CD4-positive, alpha-beta T cell (primary cell): ENCODE results near the gene KDM3B. TPM values are rescaled to one million over a fixed set of nuclear protein-coding genes. Genes with fewer than 3 reads are reported as not detected.

Source experiments
- ATAC-seq: fragments of 200-7000 bp; cut with Tn5 transposase; one replicate; pipeline ENCODE4 v1.10.0; 2022; ENCODE audit warnings: mild to moderate bottlenecking; ENCODE audit not compliant: poor library complexity
- CTCF ChIA-PET: fragments of 350-600 bp; sonication (Branson Sonifier 250); formaldehyde crosslinking; loops from one replicate; lab custom pipeline; 2021; ENCODE audit warnings: antibody characterized with exemption, inconsistent platforms; lab: Charles Lee
- POLR2A ChIA-PET: fragments of 350-600 bp; sonication (Branson Sonifier 250); formaldehyde crosslinking; loops from one replicate; lab custom pipeline; 2021; ENCODE audit warnings: antibody characterized with exemption, inconsistent platforms; lab: Charles Lee
- DNase-seq, 14 experiments: peaks; one replicate each; pipeline ENCODE4 v3.0.0-alpha.2; 2013 to 2020; ENCODE audit warnings: mixed read lengths in 2 of 14
- H3K27ac ChIP-seq, 2 donors: one replicate each; pipeline versions ENCODE4 v1.5.1 to v1.7.0; 2013; ENCODE audit warnings: low read length in 2 of 2, low read depth in 1 of 2, mild to moderate bottlenecking in 1 of 2
- H3K27me3 ChIP-seq, 2 experiments: 1 replicate in 1 of 2; 2 replicates in 1 of 2; pipeline versions ENCODE4 v1.6.1 to v1.7.0; 2013; ENCODE audit warnings: low read length in 2 of 2, control low read depth in 1 of 2, mild to moderate bottlenecking in 1 of 2, moderate library complexity in 1 of 2; ENCODE audit not compliant: insufficient read depth in 2 of 2, control insufficient read depth in 1 of 2
- H3K36me3 ChIP-seq: one replicate; pipeline ENCODE4 v1.6.1; 2013; ENCODE audit warnings: low read length, control low read depth; ENCODE audit not compliant: insufficient read depth
- H3K4me1 ChIP-seq: one replicate; pipeline ENCODE4 v1.6.1; 2013; ENCODE audit warnings: low read length, control low read depth; ENCODE audit not compliant: insufficient read depth
- H3K4me3 ChIP-seq: one replicate; pipeline ENCODE4 v1.5.1; 2013; ENCODE audit warnings: mild to moderate bottlenecking, low read length, moderate library complexity
- H3K9me3 ChIP-seq, 2 experiments: 1 replicate in 1 of 2; 2 replicates in 1 of 2; pipeline versions ENCODE4 v1.6.1 to v1.7.0; 2013; ENCODE audit warnings: low read length in 2 of 2, mild to moderate bottlenecking in 2 of 2, control low read depth in 1 of 2, moderate library complexity in 1 of 2; ENCODE audit not compliant: control insufficient read depth in 1 of 2, insufficient read depth in 1 of 2
- H3K27ac Mint-ChIP-seq: one replicate; pipeline ENCODE4 v1.8.0; 2020; ENCODE audit warnings: mixed read lengths
- H3K27me3 Mint-ChIP-seq: one replicate; pipeline ENCODE4 v1.8.0; 2021; ENCODE audit warnings: mixed read lengths
- H3K36me3 Mint-ChIP-seq: one replicate; pipeline ENCODE4 v1.8.0; 2021; ENCODE audit warnings: low read depth, mixed read lengths
- H3K4me1 Mint-ChIP-seq: one replicate; pipeline ENCODE4 v1.8.0; 2021; ENCODE audit warnings: low read depth, mixed read lengths
- H3K4me3 Mint-ChIP-seq: one replicate; pipeline ENCODE4 v1.8.0; 2020; ENCODE audit warnings: mild to moderate bottlenecking, mixed read lengths
- H3K9me3 Mint-ChIP-seq: one replicate; pipeline ENCODE4 v1.8.0; 2020; ENCODE audit warnings: mixed read lengths
- CTCF ChIP-seq: fragments of 200-600 bp; IDR thresholded peaks from one replicate; pipeline ENCODE4 v1.8.0; 2022; ENCODE audit warnings: antibody characterized with exemption, mild to moderate bottlenecking
- intact Hi-C, 2 experiments: fragments of 100-400 bp; cut with DNase I in 1 of 2; cut with micrococcal nuclease in 1 of 2; formaldehyde crosslinking; loops; one replicate each; pipeline versions ENCODE4 v1.15.1 to v1.9.0; 2023 to 2025; cut with DNase I, micrococcal nuclease
- total RNA-seq, 174 experiments: library from RNA in 2 of 174; stranded (reverse) in 2 of 174; gene quantifications; one replicate each; pipeline ENCODE4 v1.2.3 and lab custom pipeline; 2021 to 2026

Gene KDM3B
- total RNA-seq, 2 experiments from 2014 or later, result 59.5 to 66.0 TPM

- no peak for TF ChIP-seq CTCF
- Histone ChIP-seq H3K9me3 (no peaks in the 10 kb centered on the region), H3K36me3 (peaks cover 17% of the 10 kb centered on the region), H3K27ac (no peak overlapping the region), H3K4me3 (no peak overlapping the region), H3K27me3 (no peaks in the 10 kb centered on the region), H3K4me1 (peaks cover 18% of the 10 kb centered on the region)
- Mint-ChIP-seq H3K9me3 (no peaks in the 10 kb centered on the region), H3K27me3 (no peaks in the 10 kb centered on the region), H3K36me3 (peaks cover 24% of the 10 kb centered on the region), H3K4me1 (peaks cover 50% of the 10 kb centered on the region), H3K27ac (peak overlapping the region; percentile 24), H3K4me3 (no peak overlapping the region)
- ATAC-seq, result no peak
- peak in 3 of 14 experiments; percentile 17 to 39 (median 36) for DNase-seq
- intact Hi-C loops, result no loop called here
- CTCF ChIA-PET, result interaction anchor here (6.4 kb wide), 1 partner anchor 17 kb away, joined by 32 read pairs; the partner anchor contains the start of gene KDM3B
- POLR2A ChIA-PET, result interaction anchor here (3.3 kb wide), 1 partner anchor 17 kb away, joined by 12 read pairs; the partner anchor contains the start of gene KDM3B
These were observed 17.2 kb downstream of the KDM3B start for GRCh38 chr5:138369706-138370105.

DNA sequence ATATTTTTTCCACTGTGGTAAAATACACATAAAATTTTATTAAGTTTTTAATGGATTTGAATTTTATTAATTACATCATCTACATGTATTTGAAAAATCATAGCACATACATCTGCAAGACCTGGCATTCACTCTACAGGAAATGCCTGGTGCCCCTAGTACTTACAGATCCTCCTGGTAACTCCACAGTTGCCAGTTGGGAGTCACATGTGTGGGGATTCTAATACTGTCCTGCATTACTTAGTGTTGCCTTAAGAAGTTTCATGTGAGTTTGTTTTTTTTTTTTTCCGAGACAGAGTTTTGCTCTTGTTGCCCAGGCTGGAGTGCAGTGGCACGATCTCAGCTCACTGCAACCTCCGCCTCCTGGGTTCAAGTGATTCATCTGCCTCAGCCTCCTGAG is 18.1 kb downstream of the KDM3B start:
- peaks cover 18% of the 10 kb centered on the region for H3K4me1 ChIP-seq
- H3K4me3 Mint-ChIP-seq, result no peak overlapping the region

DNA sequence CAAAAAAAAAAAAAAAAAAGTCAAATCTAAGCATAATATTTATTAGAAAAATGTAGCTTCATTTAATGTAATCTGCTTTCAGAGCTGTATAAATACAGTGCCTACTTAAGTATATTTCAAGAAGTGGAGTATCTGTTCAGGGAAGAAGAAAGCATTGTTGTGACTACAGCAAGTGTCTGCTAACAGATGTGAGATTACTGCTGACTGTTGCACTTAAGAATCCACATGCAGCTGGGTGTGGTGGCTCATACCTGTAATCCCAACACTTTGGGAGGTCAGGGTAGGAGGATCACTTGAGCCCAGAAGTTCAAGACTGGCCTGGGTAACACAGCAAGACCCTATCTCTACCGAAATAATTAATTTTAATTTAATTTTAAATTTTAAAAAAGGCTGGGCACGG is 19.0 kb downstream of the KDM3B start:
- Histone ChIP-seq H3K27ac (no peak overlapping the region), H3K36me3 (peaks cover 28% of the 10 kb centered on the region), H3K9me3 (no peaks in the 10 kb centered on the region), H3K4me1 (peaks cover 14% of the 10 kb centered on the region), H3K4me3 (no peak overlapping the region), H3K27me3 (no peaks in the 10 kb centered on the region)
- DNase-seq, result no peak
- H3K4me3 Mint-ChIP-seq, result no peak overlapping the region
- no peak overlapping the region for H3K27ac Mint-ChIP-seq
- H3K4me1 Mint-ChIP-seq, result peaks cover 42% of the 10 kb centered on the region
- no peak for ATAC-seq
- intact Hi-C loops, result no loop called here
- TF ChIP-seq CTCF, result no peak
- no peaks in the 10 kb centered on the region for H3K27me3 Mint-ChIP-seq
- no peaks in the 10 kb centered on the region for H3K9me3 Mint-ChIP-seq
- ChIA-PET POLR2A (interaction anchor here (1.1 kb wide), 1 partner anchor 18 kb away, joined by 4 read pairs; no protein-coding TSS in a partner anchor), CTCF (interaction anchor here (6.4 kb wide), 1 partner anchor 19 kb away, joined by 32 read pairs; the partner anchor contains the start of gene KDM3B)
- H3K36me3 Mint-ChIP-seq, result peaks cover 28% of the 10 kb centered on the region

More for the DNA sequence above, 18.1 kb downstream of the KDM3B start:
- Mint-ChIP-seq H3K27me3 (no peaks in the 10 kb centered on the region), H3K27ac (no peak overlapping the region), H3K36me3 (peaks cover 28% of the 10 kb centered on the region), H3K9me3 (no peaks in the 10 kb centered on the region), H3K4me1 (peaks cover 49% of the 10 kb centered on the region)
- peaks cover 22% of the 10 kb centered on the region for H3K36me3 ChIP-seq
- intact Hi-C loops, result no loop called here
- DNase-seq, result no peak
- no peak for ATAC-seq
- H3K27ac ChIP-seq, result no peak overlapping the region
- no peak for TF ChIP-seq CTCF
- ChIA-PET CTCF (interaction anchor here (6.4 kb wide), 1 partner anchor 18 kb away, joined by 32 read pairs; the partner anchor contains the start of gene KDM3B), POLR2A (interaction anchor here (3.3 kb wide), 1 partner anchor 18 kb away, joined by 12 read pairs; the partner anchor contains the start of gene KDM3B)
- no peak overlapping the region for H3K4me3 ChIP-seq
- H3K27me3 ChIP-seq, result no peaks in the 10 kb centered on the region
- no peaks in the 10 kb centered on the region for H3K9me3 ChIP-seq
